HG03520 (cell line): ENCODE data around the gene MAF.

Source experiments
- ATAC-seq: cut with Tn5 transposase; IDR thresholded peaks from one replicate; pipeline ENCODE4 v1.9.1; 2021; ENCODE audit warnings: mild to moderate bottlenecking, moderate library complexity; ENCODE audit not compliant: unreplicated experiment

The MAF gene

DNA sequence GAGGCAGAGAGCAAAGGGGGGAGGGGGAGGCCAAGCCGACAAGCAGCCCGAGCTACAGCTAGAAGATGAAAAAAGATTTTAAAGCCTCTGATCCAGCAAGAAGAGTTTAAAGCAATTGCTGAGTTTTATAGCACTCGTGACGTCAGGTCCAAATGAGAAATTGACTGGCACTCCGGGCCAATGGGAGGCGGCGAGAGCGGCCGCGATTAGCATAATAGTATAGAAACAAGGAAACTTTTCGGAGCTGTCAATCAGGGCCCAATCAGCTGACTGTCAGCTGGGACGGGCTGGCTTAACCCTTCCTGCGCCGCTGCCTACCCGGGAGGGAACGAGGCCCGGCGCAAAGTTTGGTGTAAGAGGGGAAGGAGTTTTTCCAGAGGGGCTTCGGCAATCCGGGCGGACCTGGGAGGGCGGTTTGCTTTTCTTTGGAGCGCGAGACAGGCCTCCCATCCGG is at the start of gene MAF:
Gene MAF (minus strand): TSS at position 100 of the 454 bp plus-strand sequence. CDS start 835 bp downstream, outside the sequence.
- ATAC-seq, result peak; percentile 56

DNA sequence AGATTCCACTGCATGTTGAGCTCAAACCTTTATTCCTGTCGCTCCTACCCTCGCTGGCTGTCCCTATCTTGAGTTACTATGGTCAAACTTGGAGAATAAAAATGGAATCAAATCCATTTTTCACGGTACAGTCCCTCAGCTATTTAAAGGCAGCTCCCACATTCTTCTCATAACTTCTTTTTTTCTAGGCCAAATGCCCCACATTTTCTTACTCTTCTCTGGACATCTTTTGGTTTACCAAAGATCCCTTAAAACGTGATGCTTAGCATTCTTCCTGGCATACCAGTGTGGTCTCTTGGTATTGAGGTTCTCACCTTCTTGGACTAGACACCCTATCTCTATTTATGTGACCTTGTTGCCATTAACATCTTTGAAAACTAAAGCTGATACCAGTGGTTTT is 48.3 kb upstream of the MAF start:
- ATAC-seq, result no peak

DNA sequence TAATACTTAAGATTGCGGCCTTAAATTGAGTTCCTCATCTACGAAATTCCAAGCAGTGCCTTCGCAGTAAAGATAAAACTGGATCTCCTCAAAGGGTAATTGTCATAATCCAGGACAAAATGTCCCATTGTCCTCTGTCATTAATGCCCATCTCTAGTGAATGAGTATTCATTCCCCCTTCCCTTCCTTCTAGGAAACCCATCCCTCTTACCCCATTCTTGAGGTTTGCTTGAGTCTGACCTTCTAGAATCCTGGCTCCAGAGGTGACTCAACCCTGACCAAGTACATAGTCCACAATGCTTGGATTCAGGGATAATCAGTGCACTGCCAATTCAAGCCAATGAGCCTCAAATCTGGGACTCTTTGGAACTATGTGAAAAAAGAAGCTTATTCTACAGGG is 47.0 kb upstream of the MAF start:
- ATAC-seq, result no peak

DNA sequence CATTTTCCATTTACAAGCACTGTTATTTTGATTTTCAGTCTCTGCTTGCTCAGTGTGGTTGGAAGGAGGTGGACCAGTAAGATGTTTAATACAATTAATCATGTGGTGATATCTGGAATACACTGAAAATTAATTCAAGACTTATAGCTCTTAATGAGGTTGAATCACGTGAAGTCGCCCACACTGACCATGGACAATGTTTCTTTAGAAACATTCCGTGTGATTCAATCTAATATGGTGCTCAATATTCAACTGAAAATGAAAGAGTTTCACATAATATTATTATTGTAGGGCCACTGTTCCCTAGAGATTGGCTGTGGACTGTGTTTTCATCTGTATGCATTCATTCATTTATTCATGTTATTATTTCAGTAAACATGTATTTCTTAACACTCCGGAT is 45.2 kb upstream of the MAF start:
- no peak for ATAC-seq

DNA sequence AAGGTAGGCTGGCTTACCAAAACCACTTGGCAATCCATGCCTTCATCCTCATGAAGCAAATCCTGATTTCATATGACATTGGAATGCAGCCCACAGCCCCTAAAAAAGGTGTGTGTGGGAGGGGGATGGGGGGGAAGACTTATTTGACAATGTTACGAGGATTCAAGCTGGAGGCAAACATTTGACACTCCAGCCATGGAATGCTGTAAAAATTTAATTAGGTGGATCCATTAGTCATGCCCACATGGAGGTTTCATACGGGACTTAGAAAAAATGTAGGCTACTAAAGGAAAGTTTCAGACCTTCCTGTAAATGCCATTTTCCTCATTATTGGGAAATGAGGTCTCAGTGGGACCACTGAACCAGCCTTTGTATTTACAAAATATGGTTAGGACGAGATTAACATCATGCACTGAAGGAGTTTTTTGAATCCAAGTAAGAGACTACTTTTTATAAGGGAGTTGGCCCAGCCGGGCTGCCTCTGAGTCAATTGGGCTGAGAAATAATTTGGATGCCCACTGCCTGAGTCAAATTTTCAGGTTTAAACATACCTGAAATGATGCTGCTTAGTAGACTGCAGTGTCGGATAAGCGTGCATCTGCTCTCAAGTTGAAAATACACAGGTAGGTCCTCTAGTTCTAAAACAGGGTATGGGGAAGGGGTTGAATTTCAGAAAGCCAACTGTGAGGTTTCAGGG is 44.6 kb upstream of the MAF start:
- no peak for ATAC-seq

DNA sequence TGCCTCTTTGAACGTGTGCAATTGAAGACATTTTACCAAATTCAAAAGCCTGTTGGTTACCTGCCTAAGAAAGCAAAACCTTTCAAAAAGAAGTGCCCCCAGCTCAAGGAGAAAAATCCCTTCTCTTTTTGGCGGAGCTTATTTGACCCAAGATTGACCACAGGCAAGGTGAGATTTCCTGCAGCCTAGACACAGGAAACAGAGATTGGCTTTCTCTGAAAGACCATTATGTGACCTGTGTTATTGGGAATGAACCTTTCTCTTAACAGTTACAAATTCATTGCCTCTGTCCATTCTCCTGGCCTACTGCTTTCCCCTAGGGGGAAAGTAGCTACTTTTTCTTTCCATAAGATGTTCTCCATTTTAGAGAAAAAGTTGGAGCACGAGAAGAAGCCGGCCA is 42.1 kb upstream of the MAF start:
- ATAC-seq, result no peak

DNA sequence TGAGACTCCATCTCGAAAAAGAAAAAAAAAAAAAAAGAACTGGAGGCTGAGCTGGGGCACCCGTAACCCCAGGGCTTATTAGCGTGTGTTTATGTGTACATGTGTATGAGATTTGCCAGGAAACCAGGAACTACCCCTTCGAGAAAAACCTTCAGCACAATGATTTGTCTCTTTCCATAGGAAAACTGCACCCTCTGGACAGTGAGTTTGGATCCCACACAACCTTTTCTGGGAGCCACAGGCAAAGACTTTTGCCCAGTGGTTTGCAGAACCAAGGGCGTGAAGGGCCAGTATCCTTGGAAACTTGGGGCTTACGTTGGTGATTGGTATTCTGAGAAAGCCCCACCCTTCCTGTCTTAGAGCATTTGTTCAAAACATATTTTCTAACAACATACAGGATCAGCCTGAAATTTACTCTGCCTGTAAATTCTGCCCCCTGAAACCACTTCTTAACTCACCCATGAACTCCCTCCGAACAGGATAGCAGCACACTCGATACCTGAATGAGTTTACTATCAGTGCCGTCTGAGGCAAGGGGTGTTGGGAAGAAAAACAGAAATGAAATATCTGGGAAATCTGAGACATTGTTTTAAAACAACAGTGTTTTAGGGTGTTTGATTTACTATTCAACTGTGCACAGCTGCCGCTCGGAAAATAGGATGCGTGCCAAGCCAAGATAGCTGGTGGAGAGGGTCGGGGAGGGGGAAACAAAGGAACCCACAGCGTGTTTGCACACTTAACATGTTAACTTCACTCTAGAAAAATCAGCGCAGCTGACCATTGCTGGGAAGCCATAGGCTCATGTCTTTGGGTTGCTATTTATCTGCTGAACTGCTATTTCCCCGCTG is 40.2 kb upstream of the MAF start:
- no peak for ATAC-seq

DNA sequence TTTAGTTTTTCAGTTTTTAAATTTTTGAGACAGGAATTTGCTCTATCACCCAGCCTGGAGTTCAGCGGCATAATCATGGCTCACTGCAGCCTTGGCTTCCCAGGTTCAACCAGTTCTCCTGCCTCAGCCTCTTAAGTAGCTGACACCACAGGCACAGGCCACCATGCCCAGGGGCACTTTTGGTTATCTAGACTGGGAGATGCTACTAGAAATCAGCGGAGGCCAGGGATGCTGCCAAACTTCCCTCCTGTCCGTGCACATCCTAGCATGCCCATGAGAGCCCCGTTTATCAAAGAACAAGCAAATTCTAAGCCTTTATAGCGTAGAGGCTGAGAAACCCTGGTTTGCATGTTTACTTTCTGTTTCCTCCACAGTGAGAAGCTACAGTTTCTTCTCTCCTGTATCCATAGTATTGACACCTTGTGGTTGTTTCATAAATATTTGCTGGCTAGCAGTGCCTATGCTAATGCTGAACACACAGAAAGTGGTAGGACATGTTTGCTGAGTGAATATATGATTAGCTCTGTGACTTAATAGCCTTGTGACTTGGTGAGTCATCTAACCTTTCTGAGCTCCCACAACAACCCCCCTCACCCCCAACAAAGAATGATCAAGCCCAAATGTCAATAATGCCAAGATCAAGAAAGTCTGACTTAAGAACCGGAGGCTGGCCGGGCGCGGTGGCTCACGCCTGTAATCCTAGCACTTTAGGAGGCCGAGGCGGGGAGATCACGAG is 39.2 kb upstream of the MAF start:
- ATAC-seq, result no peak

DNA sequence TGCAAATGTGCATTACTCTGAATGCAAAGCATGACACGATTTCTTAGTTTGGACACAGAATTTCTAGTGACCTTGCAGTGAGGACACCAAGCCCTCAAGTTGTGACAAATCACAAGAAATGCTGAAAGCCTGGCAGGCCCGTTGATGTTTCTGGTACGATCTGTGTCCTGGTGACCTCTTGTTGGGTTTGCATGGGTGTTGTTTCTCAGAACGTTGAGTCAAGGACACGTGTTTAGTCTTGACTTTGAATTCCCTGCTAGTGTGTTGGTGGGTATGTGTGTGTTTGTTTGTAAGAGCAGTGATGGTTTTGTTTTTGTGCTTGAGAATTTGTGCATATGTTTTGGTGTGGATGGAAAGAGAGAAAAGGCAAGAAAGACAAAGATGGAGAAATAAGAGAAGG is 37.8 kb upstream of the MAF start:
- no peak for ATAC-seq

DNA sequence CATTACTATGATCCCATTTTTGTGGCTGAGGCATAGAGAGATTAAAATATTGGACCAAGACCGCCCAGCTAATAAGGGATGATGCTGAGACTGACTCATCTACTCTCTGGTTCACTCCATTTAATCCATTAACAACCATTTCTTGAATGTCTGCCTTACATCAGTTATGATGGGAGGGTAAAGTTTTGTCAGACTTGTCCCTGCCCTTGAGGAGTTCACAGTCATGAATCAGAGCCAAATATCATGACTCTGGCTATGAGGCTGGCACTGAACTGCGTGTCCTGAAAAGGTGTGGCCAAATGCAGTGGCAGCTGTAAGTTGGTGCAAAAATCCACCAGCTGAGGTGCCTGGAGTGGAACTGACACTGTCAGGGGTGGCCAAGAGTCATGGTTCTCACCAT is 35.0 kb upstream of the MAF start:
- ATAC-seq, result no peak

DNA sequence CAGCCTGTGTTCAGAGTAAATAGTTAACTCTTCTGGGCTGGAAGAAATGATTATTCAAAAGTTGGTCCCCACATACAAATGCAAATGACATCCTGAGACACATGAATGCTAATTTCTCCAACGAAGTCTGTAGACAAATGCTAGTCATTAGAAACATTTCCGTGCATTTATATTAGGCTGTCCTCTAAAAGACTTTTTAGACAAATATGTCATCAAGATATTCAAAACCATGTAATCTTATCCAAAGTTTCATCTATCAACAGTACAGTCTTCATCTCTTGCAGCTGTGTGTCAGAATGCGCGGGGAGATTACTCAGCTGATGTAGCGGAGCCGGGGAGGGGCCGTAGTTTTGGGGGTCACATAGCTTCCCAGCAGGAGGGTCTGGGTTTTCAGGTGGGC is 33.8 kb upstream of the MAF start:
- ATAC-seq, result no peak

DNA sequence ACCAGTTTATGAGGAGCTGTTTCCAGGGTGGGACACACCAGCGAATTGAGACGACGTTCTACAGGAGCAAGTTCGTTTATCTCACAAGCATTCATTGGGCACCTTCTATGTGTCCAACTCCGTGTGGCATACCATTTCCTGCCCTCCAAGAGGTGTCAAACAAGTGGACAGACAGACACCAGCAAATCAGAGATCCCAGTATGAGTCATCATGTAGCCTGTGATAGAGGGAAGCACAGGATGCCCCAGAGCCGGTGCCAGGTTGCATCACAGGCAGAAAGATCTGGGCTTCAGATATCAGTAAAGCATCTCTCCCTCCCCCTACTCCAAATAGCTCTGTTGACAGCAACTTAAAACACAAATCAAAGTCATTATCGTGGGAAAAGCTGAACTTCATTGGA is 31.8 kb upstream of the MAF start:
- ATAC-seq, result no peak

DNA sequence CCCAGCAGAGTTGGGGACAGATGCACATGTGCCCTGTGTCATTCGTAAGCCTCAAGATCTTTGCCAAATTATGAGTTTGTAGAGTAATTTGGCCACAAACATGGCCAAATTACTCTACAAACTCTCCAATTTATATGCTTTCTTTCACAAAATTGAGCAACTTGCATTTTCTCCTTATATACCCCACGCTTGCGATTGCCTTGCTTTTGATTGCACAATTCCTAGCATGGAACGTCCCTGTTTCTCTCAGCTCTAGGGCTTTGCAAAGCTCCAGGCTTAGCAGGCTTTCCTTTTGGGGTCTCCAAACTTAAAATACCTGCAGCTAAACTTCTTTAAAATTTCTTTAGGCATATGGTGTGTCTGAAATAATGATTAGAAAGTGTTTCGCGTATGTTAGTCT is 28.5 kb upstream of the MAF start:
- ATAC-seq, result no peak

DNA sequence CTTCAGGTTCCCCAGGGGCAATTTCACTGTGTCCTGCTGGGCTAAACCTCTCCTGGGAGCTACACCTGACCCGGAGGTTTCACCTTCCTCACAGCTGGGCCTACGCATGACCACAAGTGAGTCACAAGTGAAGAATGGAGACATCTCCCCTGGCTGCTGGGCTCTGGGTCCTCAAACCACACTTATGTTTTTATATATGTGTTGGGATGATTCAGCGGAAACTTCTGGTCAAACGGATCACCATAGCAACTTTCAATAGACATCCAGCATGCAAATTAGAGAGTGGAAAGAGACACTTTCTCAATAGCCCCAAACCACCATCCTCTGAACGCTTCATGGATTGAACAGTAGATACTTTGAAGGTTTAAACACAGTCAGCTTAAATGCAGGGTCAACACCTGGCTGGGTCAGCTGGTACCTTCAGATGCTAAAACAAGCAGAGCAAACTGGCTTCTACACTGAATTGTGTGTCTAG is 28.0 kb upstream of the MAF start:
- ATAC-seq, result peak; percentile 85

DNA sequence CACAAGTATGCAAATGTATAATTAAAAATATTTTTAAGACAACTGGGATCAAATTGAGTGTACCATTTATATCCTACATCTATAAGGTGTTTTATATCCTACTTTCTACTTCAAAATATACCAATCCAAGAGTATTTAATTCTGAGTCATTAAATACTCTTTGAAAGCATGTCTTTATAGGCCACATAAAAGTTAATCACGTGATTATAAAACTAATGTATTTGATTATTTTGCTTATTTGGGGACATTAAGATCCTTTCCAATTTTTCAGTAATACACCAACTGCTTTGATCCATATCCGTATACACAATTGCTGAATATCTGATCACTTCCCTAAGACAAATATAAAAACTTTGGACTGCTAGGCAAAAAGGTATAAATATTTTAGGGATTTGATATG is 26.6 kb upstream of the MAF start:
- no peak for ATAC-seq

DNA sequence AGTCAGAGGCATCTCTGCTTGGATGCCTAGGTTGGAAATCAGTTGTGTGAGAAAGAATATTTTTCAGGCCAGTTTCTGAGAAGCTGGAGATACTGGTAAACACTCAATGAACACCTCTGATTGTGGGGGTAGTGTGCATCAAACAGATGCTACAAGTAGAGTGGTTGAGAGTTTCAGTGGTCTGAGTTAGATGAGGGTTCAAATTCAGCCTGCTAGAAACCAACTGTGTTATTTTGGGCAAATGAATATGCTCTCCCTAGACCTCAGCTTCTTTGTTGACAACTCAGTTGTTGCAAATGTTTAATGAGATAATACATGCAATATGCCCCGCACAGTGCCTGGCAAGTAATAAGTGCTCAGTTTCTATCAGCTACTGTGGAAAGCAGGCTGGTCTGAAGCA is 25.2 kb upstream of the MAF start:
- no peak for ATAC-seq

DNA sequence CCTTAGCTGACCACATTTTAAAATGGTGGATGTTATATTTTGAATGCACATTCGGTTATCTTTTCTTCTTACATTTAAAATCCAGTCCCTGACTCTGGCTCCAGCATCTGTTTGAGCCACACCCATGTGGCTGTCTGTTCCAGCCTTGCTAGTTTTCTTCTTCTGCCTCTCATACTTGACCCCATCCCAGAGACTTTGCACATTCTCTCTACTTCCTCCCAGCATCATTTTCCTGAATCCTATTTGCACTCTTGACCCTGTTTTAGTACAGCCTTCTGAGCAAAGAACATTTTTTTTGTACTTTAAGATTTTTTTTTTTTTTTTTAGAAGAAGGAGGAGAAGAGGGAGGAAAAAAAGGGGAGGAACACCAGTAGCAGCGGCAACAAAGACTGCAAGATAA is 23.3 kb upstream of the MAF start:
- no peak for ATAC-seq

DNA sequence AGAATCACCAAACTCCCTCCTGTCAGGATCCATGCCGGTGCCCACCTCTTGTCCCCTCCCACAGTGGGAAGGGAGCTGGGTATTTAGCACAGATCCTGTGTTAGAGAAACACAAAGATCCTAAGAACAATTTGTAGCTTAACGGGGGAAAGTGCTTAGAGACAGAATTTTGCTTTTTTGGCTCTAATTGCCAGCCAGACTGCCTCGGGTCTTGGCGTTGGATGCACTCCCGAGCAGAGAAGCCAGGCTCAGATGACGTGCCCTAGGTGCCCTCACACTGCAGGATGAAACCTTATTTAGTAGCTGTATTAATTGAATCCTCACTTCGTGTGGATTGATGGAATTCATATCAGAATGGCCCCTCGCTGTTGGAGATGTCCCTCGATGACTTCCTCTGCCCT is 22.5 kb upstream of the MAF start:
- no peak for ATAC-seq

DNA sequence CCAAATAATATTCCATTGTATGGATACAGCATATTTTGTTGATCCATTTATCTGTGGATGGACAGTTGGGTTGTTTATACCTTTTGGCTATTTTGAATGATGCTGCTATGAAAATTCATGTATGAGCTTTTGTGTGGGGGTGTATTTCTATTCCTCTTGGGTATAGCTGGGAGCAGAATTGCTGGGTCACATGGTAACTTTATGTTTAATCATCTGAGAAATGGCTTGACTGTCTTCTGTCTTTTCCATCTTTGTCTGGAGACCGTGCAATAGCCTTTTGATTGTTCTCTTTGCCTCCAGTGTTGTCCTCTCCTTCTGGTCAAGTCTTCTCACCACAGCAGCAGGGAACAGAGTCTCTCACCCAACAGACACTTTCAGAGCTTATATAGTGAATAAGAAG is 20.5 kb upstream of the MAF start:
- no peak for ATAC-seq

DNA sequence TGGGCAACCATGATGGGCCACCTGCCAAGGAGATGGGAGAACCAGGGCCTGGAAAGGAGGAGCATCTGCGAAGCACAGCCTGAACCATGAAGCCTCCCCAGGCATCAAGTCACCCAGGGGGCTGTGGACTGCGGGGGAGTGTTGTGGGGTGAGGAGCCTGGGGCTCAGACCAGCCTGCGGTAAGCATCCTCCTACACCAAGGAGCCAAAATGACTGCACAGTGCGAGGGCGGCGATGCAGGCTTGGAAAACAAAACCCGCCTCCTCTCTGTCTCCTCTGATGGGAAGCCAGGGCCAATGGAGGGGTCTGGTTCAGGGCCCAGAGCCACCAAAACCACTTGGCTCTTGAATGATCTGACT is 18.1 kb upstream of the MAF start:
- ATAC-seq, result no peak

DNA sequence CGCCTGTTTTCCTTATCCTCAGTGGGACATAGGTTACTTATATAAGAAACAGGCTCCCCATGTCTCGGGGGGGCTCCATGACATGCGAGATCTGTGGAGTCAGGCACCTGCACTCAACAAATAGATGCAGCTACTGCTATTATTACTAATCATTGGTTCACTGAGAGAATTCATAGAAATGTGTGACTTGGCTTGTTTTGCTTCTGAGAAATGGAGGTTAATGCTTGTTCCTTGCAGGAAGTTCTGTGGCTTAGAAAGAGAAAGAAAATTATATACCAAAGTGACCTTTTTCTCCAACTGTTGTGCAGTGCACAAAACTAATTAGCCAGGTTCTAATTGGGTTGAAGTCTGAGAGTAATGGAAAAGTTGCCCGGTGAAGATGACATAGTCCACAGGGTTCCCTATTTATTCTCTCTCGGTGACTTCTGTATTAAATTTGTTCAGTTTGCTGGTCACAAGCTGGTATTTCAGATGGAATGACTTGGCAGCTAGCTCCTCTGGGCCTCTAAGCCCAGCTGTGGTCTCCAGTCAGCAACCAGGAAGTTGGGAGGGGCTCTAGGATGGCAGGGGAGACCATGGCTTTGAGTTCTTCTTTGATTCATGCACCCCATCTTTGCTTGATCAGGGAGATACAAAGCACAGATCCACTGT is 17.6 kb upstream of the MAF start:
- ATAC-seq, result no peak
